ENCODE results near the gene NME7.

The NME7 gene

GRCh38 chr1:169115891-169116585 lies 251.6 kb downstream of the NME7 start:
- no peak overlapping the region for H3K27ac ChIP-seq
- TF ChIP-seq POLR2AphosphoS5 (IDR thresholded peaks at IDR 0.05; ENCODE audit: borderline replicate concordance, low read depth, low read length) (no peak), FOXP2 (optimal IDR thresholded peaks at IDR 0.05; ENCODE audit: control extremely low read depth, extremely low read length, insufficient read depth) (no peak), EZH2 (IDR thresholded peaks at IDR 0.05) (no peak)
- no peak for DNase-seq (ENCODE audit: low read depth, low spot score)
- H3K9me3 ChIP-seq (ENCODE audit: low read depth, low read length): no peaks in the 10 kb centered on the region
- no peaks in the 10 kb centered on the region for H3K36me3 ChIP-seq (ENCODE audit: insufficient read depth, low read length)
- no peak overlapping the region for H3K4me3 ChIP-seq
- H3K9ac ChIP-seq (ENCODE audit: insufficient read length): no peak overlapping the region

DNA sequence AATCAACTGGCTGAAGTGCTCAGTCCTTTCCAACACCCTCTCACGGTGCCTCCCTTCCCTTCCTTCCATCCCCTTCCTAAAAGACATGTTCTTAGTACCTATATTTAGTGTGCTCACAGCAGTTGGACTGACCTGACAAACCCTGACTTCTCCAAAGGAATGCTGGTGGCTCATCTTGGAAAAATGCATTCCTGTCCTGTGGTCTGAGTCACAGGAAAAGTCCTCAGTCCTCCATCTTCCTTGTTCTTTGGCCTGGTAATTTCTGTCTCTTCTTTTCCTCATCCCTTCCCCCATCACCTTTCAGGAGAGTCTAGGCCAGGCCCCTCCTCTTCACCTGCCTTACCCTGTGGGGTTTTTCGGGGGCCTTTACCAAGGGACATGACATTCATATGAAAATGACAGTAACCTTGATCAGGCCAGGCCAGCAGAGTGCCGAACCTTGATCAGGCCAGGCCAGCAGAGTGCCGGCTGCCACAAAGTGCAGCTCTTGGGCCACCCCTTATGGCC lies 253.9 kb downstream of the NME7 start:
- H3K27ac ChIP-seq: no peak overlapping the region
- no peaks in the 10 kb centered on the region for H3K9me3 ChIP-seq (ENCODE audit: low read depth, low read length)
- TF ChIP-seq FOXP2 (optimal IDR thresholded peaks at IDR 0.05; ENCODE audit: control extremely low read depth, extremely low read length, insufficient read depth) (no peak), POLR2AphosphoS5 (IDR thresholded peaks at IDR 0.05; ENCODE audit: borderline replicate concordance, low read depth, low read length) (no peak), EZH2 (IDR thresholded peaks at IDR 0.05) (no peak)
- no peak for DNase-seq (ENCODE audit: low read depth, low spot score)
- H3K4me3 ChIP-seq: no peak overlapping the region
- H3K9ac ChIP-seq (ENCODE audit: insufficient read length): no peak overlapping the region
- H3K36me3 ChIP-seq (ENCODE audit: insufficient read depth, low read length): no peaks in the 10 kb centered on the region

DNA sequence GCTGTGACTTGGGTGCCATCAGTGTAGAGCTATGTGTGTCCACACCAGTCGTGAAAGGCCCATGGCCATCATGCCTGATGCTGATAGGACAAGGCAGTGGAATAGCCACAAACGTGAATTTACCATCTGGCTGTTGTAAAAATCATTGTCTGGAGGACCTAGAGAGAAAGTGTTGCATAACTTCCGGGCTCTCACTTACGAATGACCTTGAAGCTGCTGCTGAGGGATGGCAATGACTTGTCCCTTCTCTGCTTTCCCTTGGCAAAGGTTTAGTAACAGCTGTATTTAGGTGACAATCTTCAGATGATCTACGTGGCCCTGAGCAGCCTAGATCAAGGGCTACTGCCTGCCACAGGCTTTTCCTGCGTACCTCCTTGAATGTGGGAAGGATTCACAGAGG lies 255.4 kb downstream of the NME7 start:
- no peak for DNase-seq (ENCODE audit: low read depth, low spot score)
- no peak overlapping the region for H3K27ac ChIP-seq
- no peaks in the 10 kb centered on the region for H3K9me3 ChIP-seq (ENCODE audit: low read depth, low read length)
- H3K4me3 ChIP-seq: no peak overlapping the region
- TF ChIP-seq EZH2 (IDR thresholded peaks at IDR 0.05) (no peak), FOXP2 (optimal IDR thresholded peaks at IDR 0.05; ENCODE audit: control extremely low read depth, extremely low read length, insufficient read depth) (no peak), POLR2AphosphoS5 (IDR thresholded peaks at IDR 0.05; ENCODE audit: borderline replicate concordance, low read depth, low read length) (no peak)
- H3K36me3 ChIP-seq (ENCODE audit: insufficient read depth, low read length): no peaks in the 10 kb centered on the region
- no peak overlapping the region for H3K9ac ChIP-seq (ENCODE audit: insufficient read length)

DNA sequence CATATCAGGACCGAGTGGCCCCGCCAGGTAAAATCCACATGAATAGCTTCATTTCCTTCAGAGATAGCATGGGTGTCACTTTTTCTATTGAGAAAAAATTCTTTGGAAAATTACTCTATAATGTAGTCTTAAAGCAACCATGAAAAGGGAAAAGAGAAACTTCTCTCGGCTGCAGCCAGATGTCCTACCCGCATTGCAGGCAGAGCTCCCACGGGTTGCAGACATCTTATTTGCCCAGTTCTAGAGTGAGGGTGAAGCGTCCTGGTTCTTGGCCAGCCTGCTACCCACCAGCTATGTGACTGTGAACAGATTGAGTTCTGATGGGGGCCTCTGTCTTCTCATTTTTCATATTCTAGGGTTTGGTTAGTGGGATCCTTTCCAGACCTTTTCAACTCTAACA lies 256.1 kb downstream of the NME7 start:
- no peak overlapping the region for H3K4me3 ChIP-seq
- H3K9ac ChIP-seq (ENCODE audit: insufficient read length): no peak overlapping the region
- H3K9me3 ChIP-seq (ENCODE audit: low read depth, low read length): no peaks in the 10 kb centered on the region
- no peaks in the 10 kb centered on the region for H3K36me3 ChIP-seq (ENCODE audit: insufficient read depth, low read length)
- no peak for TF ChIP-seq FOXP2 (optimal IDR thresholded peaks at IDR 0.05; ENCODE audit: control extremely low read depth, extremely low read length, insufficient read depth)
- no peak for TF ChIP-seq EZH2 (IDR thresholded peaks at IDR 0.05)
- H3K27ac ChIP-seq: no peak overlapping the region
- DNase-seq (ENCODE audit: low read depth, low spot score): no peak

DNA sequence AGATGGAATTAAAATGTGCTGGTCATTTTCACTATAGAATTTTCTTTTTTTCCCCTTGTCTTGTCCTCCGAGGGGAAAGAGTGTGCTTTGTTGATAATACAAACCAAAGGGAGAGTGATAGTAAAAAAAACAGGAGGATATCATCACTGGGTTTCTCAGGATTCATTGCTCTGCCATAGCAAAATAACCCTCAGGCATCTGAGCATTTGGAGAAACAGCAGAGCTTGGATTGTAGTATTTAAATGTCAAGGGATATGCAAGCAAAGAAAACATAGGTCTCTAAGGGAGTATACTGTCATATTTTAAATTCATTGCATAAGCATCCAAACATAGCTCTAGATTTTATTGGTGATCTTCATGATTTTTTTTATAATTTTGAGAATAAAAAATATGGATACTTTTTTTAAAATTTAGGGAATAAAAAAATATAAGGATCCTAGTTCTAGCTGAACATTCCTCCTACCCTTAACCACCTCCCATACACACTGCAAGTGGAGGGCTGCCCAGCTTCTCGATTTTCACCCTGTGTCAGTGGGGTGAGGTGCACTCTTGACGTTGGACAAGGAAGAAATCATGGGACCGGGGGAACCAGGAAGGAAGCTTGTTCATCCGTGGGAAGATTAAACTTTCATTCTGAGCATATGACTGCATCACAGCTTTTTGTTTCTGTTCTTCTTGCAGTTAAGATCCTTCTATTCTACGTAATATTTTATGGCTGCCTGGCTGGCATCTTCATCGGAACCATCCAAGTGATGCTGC lies 256.7 kb downstream of the NME7 start:
- H3K27ac ChIP-seq: no peak overlapping the region
- H3K9ac ChIP-seq (ENCODE audit: insufficient read length): no peak overlapping the region
- DNase-seq (ENCODE audit: low read depth, low spot score): no peak
- no peaks in the 10 kb centered on the region for H3K36me3 ChIP-seq (ENCODE audit: insufficient read depth, low read length)
- no peaks in the 10 kb centered on the region for H3K9me3 ChIP-seq (ENCODE audit: low read depth, low read length)
- no peak overlapping the region for H3K4me3 ChIP-seq
- no peak for TF ChIP-seq POLR2AphosphoS5 (IDR thresholded peaks at IDR 0.05; ENCODE audit: borderline replicate concordance, low read depth, low read length)

GRCh38 chr1:169110236-169110635 lies 257.4 kb downstream of the NME7 start:
- DNase-seq (ENCODE audit: low read depth, low spot score): no peak
- Histone ChIP-seq H3K9ac (ENCODE audit: insufficient read length) (no peak overlapping the region), H3K27ac (no peak overlapping the region), H3K9me3 (ENCODE audit: low read depth, low read length) (no peaks in the 10 kb centered on the region), H3K36me3 (ENCODE audit: insufficient read depth, low read length) (no peaks in the 10 kb centered on the region), H3K4me3 (no peak overlapping the region)
- TF ChIP-seq POLR2AphosphoS5 (IDR thresholded peaks at IDR 0.05; ENCODE audit: borderline replicate concordance, low read depth, low read length) (no peak), FOXP2 (optimal IDR thresholded peaks at IDR 0.05; ENCODE audit: control extremely low read depth, extremely low read length, insufficient read depth) (no peak), EZH2 (IDR thresholded peaks at IDR 0.05) (no peak)

DNA sequence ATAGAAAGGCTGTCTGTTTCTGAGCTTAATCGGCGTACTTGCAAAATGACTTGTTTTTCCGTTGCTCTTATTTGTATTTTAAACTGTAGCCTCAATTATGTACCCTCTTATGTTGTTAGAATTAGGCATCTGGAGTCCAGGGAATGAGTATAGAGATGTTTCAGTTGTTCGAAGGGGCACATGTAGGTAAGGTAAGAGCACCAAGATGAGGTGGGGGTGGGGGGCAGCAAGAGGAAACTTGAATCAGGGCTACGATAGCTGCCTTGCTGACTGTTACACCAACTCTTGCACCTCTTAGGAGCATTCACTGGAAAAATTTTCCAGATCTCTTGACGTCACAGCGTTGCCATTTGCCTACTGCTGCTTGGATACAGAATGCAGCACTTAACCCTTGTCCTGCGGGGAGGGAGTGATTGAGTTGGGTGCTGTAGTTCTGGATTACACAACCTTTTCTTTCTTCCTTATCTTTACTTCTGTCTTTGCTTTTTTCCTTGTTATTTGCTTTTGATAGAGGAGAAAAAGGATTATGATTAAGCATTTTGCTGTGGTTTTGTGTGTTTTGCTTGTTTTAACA lies 257.9 kb downstream of the NME7 start:
- Histone ChIP-seq H3K4me3 (no peak overlapping the region), H3K9ac (ENCODE audit: insufficient read length) (no peak overlapping the region), H3K36me3 (ENCODE audit: insufficient read depth, low read length) (no peaks in the 10 kb centered on the region), H3K27ac (no peak overlapping the region), H3K9me3 (ENCODE audit: low read depth, low read length) (no peaks in the 10 kb centered on the region)
- TF ChIP-seq POLR2AphosphoS5 (IDR thresholded peaks at IDR 0.05; ENCODE audit: borderline replicate concordance, low read depth, low read length): no peak
- no peak for DNase-seq (ENCODE audit: low read depth, low spot score)

- H3K36me3 ChIP-seq (ENCODE audit: insufficient read depth, low read length): no peaks in the 10 kb centered on the region
- H3K27ac ChIP-seq: no peak overlapping the region
- no peak for DNase-seq (ENCODE audit: low read depth, low spot score)
- H3K4me3 ChIP-seq: no peak overlapping the region
- no peak overlapping the region for H3K9ac ChIP-seq (ENCODE audit: insufficient read length)
- H3K9me3 ChIP-seq (ENCODE audit: low read depth, low read length): no peaks in the 10 kb centered on the region
- TF ChIP-seq FOXP2 (optimal IDR thresholded peaks at IDR 0.05; ENCODE audit: control extremely low read depth, extremely low read length, insufficient read depth) (no peak), EZH2 (IDR thresholded peaks at IDR 0.05) (no peak), POLR2AphosphoS5 (IDR thresholded peaks at IDR 0.05; ENCODE audit: borderline replicate concordance, low read depth, low read length) (no peak)
Observed at GRCh38 chr1:169108863-169109560, 258.6 kb downstream of the NME7 start.
